ENCODE measurements around the gene SLC26A9. TPM values are rescaled to one million over a fixed set of nuclear protein-coding genes. Genes with fewer than 3 reads are reported as not detected.

The SLC26A9 gene
- total and polyA plus RNA-seq, 2 donors (not counting 1 experiment from before 2014, with no cell fraction given), result not detected

DNA sequence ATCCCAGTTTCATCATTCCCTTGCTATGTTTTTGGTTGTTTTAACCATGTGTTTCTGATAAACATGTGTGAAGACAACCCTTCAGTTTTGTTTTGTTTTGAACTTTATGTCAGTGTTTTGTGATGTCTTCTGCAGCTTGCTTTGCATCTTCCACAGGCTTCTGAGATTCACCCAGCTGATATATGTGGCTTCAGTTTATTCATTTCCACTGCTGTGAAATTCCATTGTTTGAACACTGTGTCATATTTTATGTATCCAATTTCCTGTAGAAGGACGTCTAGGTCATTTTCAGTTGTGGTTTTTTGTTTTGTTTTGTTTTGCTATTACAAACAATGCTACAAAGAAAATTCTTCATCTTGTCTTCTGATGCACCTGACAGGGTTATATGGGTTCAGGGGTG lies 27.2 kb upstream of the SLC26A9 start:
- no peak for ATAC-seq (ENCODE audit: low read depth)
- CTCF ChIA-PET, result interaction anchor here (1.6 to 2.1 kb wide), 2 partner anchors 179 to 312 kb away, joined by 7 to 9 read pairs; no protein-coding TSS in a partner anchor

DNA sequence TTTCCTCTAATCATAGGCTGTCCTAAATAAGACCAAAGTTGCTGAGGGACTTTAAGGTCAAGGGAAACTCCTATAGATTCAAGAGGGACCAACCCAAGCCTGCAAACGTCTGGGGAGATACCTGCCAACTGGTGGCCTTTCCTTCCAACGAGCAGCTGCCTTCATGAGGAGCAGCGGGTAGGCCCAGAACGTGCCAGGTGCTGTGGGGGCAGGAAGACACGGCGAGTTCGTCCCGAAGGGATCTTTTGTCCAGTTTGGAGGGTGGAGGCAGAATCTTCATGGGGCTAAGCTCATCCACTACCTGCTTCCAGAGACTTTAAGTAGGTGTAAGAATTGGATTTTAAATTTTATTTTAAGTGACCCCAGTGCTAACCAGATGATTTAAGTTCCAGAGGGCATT lies 26.0 kb upstream of the SLC26A9 start:
- no peak overlapping the region for H3K27ac ChIP-seq (ENCODE audit: low read length in 2 of 2)
- no peak for DNase-seq
- no peak overlapping the region for H3K4me2 ChIP-seq (replicated peaks; ENCODE audit: low read depth, low read length, poor library complexity, severe bottlenecking)
- H3K79me2 ChIP-seq (ENCODE audit: control insufficient read depth, insufficient read depth, low read length), result no peaks in the 10 kb centered on the region
- no peak overlapping the region for H3K4me3 ChIP-seq (ENCODE audit: control extremely low read depth in 1 of 5, extremely low read depth in 1 of 5, insufficient read depth in 1 of 5, low read depth in 2 of 5, low read length in 4 of 5)
- no peaks in the 10 kb centered on the region for H3K9me3 Mint-ChIP-seq (ENCODE audit: insufficient read depth)
- H3K4me1 Mint-ChIP-seq, result no peaks in the 10 kb centered on the region
- no peak overlapping the region for H3K9ac ChIP-seq (ENCODE audit: low read length)
- no peak overlapping the region for H2AFZ ChIP-seq (ENCODE audit: insufficient read depth, low read depth, low read length, poor library complexity, severe bottlenecking)
- no peaks in the 10 kb centered on the region for H3K36me3 ChIP-seq (replicated peaks in 1 of 2; ENCODE audit: control extremely low read depth in 1 of 2, control insufficient read depth in 1 of 2, extremely low read depth in 1 of 2, insufficient read depth in 2 of 2, low read length in 1 of 2)
- no peaks in the 10 kb centered on the region for H3K27me3 Mint-ChIP-seq
- no peaks in the 10 kb centered on the region for H3K9me3 ChIP-seq (ENCODE audit: control extremely low read depth in 1 of 3, control insufficient read depth in 2 of 3, insufficient read depth in 1 of 3, low read length in 2 of 3)
- H4K20me1 ChIP-seq (ENCODE audit: control insufficient read depth, insufficient read depth, low read length, poor library complexity, severe bottlenecking), result no peaks in the 10 kb centered on the region
- intact Hi-C loops (cut with micrococcal nuclease), result no loop called here
- CTCF ChIA-PET, result interaction anchor here (0.8 to 3.2 kb wide), 6 partner anchors 8 to 311 kb away, joined by 3 to 28 read pairs (median 4); no protein-coding TSS in a partner anchor
- H3K27me3 ChIP-seq (replicated peaks in 1 of 4; ENCODE audit: control extremely low read depth in 1 of 4, control insufficient read depth in 3 of 4, insufficient read depth in 4 of 4, low read length in 3 of 4), result no peaks in the 10 kb centered on the region
- H3K4me1 ChIP-seq (ENCODE audit: control insufficient read depth in 2 of 2, insufficient read depth in 2 of 2, low read length in 2 of 2), result no peaks in the 10 kb centered on the region
- no peak for TF ChIP-seq EZH2 (IDR thresholded peaks at IDR 0.05; ENCODE audit: borderline replicate concordance, insufficient read depth, low read depth, low read length, poor library complexity, severe bottlenecking)
- POLR2A ChIA-PET, result no interaction called here
- no peak overlapping the region for H3K27ac Mint-ChIP-seq
- H3K4me3 Mint-ChIP-seq, result no peak overlapping the region
- 86% methylated on average over 8 of the region's 8 CpGs for WGBS (ENCODE audit: insufficient coverage)
- ATAC-seq (ENCODE audit: low read depth), result no peak

More for the DNA sequence above, 27.2 kb upstream of the SLC26A9 start:
- WGBS (ENCODE audit: insufficient coverage), result no CpG with 5 or more reads among the region's 1 CpG
- no peak overlapping the region for H3K4me2 ChIP-seq (replicated peaks; ENCODE audit: low read depth, low read length, poor library complexity, severe bottlenecking)
- H3K27me3 Mint-ChIP-seq, result no peaks in the 10 kb centered on the region
- no peaks in the 10 kb centered on the region for H3K79me2 ChIP-seq (ENCODE audit: control insufficient read depth, insufficient read depth, low read length)
- no peak overlapping the region for H3K4me3 ChIP-seq (ENCODE audit: control extremely low read depth in 1 of 5, extremely low read depth in 1 of 5, insufficient read depth in 1 of 5, low read depth in 2 of 5, low read length in 4 of 5)
- no peaks in the 10 kb centered on the region for H3K27me3 ChIP-seq (replicated peaks in 1 of 4; ENCODE audit: control extremely low read depth in 1 of 4, control insufficient read depth in 3 of 4, insufficient read depth in 4 of 4, low read length in 3 of 4)
- H3K4me1 Mint-ChIP-seq, result no peaks in the 10 kb centered on the region
- no peak overlapping the region for H3K4me3 Mint-ChIP-seq
- H3K27ac Mint-ChIP-seq, result no peak overlapping the region
- H3K9ac ChIP-seq (ENCODE audit: low read length), result no peak overlapping the region
- no peaks in the 10 kb centered on the region for H3K36me3 ChIP-seq (replicated peaks in 1 of 2; ENCODE audit: control extremely low read depth in 1 of 2, control insufficient read depth in 1 of 2, extremely low read depth in 1 of 2, insufficient read depth in 2 of 2, low read length in 1 of 2)
- TF ChIP-seq, protein P1, sequence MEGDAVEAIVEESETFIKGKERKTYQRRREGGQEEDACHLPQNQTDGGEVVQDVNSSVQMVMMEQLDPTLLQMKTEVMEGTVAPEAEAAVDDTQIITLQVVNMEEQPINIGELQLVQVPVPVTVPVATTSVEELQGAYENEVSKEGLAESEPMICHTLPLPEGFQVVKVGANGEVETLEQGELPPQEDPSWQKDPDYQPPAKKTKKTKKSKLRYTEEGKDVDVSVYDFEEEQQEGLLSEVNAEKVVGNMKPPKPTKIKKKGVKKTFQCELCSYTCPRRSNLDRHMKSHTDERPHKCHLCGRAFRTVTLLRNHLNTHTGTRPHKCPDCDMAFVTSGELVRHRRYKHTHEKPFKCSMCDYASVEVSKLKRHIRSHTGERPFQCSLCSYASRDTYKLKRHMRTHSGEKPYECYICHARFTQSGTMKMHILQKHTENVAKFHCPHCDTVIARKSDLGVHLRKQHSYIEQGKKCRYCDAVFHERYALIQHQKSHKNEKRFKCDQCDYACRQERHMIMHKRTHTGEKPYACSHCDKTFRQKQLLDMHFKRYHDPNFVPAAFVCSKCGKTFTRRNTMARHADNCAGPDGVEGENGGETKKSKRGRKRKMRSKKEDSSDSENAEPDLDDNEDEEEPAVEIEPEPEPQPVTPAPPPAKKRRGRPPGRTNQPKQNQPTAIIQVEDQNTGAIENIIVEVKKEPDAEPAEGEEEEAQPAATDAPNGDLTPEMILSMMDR (IDR thresholded peaks at IDR 0.05), result no peak
- TF ChIP-seq EZH2 (IDR thresholded peaks at IDR 0.05; ENCODE audit: borderline replicate concordance, insufficient read depth, low read depth, low read length, poor library complexity, severe bottlenecking), result no peak
- H3K4me1 ChIP-seq (ENCODE audit: control insufficient read depth in 2 of 2, insufficient read depth in 2 of 2, low read length in 2 of 2), result no peaks in the 10 kb centered on the region
- H3K9me3 ChIP-seq (ENCODE audit: control extremely low read depth in 1 of 3, control insufficient read depth in 2 of 3, insufficient read depth in 1 of 3, low read length in 2 of 3), result no peaks in the 10 kb centered on the region
- H2AFZ ChIP-seq (ENCODE audit: insufficient read depth, low read depth, low read length, poor library complexity, severe bottlenecking), result no peak overlapping the region
- DNase-seq, result no peak
- no peaks in the 10 kb centered on the region for H3K9me3 Mint-ChIP-seq (ENCODE audit: insufficient read depth)
- H3K27ac ChIP-seq (ENCODE audit: low read length in 2 of 2), result no peak overlapping the region
- no peaks in the 10 kb centered on the region for H4K20me1 ChIP-seq (ENCODE audit: control insufficient read depth, insufficient read depth, low read length, poor library complexity, severe bottlenecking)
- POLR2A ChIA-PET, result no interaction called here
- intact Hi-C loops (cut with micrococcal nuclease), result no loop called here
